Activated T-cell treated with anti-CD3 and anti-CD28 coated beads for 24 hours (primary cell): ENCODE measurements around the gene SPOUT1.
"Not testable (repeated sequence)": the region's sequence is repeated elsewhere in the genome, so short reads cannot be mapped to it uniquely, and the experiment has no call there.

ENCODE experiments used
- DNase-seq: peaks from one replicate; pipeline ENCODE4 v3.0.0-alpha.2; 2020; ENCODE audit warnings: low read depth

The SPOUT1 gene

DNA sequence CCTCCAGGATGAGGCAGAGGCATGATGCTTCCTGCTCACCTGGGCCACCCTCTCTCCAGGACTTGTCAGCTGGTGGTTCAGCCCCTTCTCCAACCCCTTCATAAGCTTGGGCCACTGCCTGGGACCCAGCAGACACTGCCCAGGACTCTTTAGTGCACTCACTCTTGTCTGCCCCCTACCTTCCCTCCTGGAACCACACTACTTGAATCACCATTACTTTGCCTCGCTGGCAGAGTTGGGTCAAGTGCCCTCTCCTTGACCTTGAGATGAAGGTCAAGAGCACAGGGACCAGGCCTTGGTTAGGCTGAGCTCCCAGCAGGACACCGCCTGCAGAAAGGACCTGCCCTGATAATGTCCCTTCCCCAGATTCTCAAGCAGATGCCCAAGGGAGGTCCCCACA is 19.8 kb downstream of the SPOUT1 start:
- no peak for DNase-seq

DNA sequence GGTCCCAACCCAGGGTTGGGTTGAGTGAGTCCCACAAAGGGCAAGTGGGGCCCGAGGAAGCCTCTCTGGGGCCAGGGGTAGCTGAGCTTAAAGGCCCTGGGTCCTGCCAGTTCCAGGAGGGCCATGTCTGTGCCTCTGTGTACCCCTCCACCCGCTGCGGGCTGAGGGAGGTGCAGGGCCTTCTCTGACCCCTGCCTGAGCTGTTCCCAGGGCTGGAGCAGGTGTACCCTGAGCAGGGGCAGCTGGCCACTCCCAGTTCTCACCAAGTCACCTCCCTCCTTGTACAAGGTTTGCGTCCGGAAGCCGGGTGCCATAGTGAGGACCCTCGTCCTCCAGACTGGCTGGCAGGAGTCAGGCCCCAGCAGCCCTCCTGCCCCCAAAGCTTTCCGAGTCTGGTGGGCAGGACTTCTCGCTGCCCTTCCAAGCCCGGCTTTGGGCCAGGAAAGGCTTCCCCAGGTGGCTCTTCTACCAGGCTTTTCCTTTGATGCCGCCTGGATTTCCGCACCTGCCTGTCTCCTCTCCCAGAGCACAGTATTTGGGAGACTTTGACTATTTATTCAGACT is 20.5 kb downstream of the SPOUT1 start:
- no peak for DNase-seq

DNA sequence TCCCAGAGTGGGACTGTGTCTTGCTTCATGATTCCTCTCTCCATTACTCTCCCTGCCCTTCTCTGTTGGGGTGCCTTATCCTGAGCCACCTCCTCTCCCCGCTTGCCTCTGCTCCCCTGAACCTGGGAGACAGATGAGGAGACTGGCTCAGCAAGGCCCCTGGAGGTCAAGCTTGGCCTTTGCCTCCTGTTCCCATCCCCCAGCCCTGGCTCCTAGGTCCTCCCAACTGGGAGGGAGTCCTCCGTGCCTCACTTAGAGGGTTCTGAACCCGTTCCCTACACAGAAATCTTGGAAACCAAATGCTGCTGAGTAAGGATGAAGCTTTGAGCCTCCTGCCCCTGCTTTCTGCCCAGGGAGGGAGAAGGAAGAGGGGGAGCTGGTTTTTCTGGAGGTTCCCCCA is 21.1 kb downstream of the SPOUT1 start:
- DNase-seq, result no peak

- no peak for DNase-seq
Measured at GRCh38 chr9:128807827-128808226, 21.8 kb downstream of the SPOUT1 start.

GRCh38 chr9:128805661-128806060 is 23.9 kb downstream of the SPOUT1 start:
- DNase-seq, result no peak

DNA sequence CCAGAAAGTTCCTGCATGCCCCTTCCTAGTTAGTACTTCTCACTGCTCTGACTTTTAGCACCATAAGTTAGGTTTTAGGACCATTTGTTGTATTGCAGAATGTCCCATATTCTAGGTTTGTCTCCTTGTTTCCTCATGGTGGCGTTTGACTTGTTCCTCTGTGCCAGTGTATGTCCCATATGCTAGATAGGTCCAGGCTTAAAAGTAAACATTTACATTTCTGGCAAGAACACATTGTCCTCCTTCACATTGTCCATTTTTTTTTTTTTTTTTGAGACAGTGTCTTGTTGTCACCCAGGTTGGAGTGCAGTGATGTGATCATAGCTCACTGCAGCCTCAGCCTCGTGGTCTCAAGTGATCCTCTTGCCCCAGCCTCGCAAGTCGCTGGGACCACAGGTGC is 27.1 kb downstream of the SPOUT1 start:
- no peak for DNase-seq

DNA sequence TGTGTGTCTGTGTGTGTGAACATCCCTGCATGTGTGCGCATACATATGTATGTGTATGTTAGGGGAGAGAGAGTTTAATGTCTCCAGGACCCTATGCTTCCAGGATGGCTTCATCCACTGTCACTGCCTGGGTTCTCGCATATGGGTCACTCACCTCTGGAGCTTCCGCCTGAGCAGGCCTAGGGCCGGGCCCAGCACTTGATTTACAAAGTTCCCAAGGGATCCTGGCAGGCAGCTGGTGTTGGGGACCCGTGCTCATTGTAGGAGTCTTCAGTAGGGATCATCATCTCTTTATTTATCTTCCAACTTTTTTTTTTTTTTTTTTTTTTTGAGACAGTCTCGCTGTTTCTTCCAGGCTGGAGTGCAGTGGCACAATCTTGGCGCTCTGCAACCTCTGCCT is 29.5 kb downstream of the SPOUT1 start:
- DNase-seq, result no peak

GRCh38 chr9:128798896-128799295 is 30.7 kb downstream of the SPOUT1 start:
- no peak for DNase-seq

GRCh38 chr9:128794961-128795360 is 34.6 kb downstream of the SPOUT1 start:
- DNase-seq, result not testable (repeated sequence)

DNA sequence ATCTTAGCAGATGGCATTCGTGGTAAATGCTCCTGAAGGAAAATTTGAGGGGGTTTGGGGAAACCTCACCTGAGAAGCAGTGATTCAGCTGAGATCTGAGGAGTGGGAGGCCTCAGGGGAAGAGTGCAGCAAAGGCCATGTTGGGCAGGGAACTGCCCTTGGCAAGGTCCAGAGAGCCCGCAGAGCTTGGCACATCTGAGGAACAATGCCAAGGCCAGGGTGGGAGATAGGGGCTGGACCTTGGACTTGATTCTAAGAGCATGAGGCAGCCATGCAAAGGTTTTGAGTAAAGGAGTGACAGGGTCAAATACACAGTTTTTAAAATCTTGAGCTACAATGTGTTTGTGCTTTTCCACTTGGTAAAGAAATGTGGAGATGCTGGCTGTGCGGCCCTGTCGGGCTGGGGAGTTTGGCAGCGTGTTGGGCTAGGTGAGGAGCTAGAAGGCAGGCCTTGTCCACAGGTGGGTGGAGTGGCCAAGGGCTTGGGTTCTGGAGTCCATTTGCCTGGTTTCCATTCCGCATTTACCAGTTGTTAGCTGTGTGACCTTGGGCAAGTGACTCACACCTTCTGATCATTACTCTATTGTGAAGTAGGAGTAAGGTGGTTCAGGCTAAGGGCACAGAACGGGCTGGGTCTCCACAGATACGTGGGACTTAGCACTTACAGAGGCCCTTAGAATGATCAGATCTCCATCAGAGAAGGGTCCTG is 36.5 kb downstream of the SPOUT1 start:
- no peak for DNase-seq

GRCh38 chr9:128792134-128792533 is 37.5 kb downstream of the SPOUT1 start:
- no peak for DNase-seq

DNA sequence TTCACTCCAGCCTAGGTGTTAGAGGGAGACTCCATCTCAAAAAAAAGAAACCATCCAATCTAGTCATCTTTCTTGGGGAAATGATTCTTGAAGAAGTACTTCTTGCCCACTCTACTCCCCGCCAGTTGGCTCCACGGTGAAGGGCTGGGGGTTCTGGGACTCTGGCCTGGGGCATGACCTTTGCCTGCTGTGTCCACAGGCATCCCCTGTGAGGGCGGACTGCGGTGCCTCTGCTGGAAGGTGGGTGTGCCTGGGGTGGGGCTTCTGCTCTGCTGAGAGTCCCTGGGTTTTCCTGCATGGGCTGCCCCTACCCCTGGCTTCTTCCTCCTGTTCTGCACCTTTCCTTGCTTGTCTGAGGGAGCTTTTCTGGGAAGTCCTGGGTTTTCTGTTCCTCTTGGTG is 39.1 kb downstream of the SPOUT1 start:
- DNase-seq, result no peak

DNA sequence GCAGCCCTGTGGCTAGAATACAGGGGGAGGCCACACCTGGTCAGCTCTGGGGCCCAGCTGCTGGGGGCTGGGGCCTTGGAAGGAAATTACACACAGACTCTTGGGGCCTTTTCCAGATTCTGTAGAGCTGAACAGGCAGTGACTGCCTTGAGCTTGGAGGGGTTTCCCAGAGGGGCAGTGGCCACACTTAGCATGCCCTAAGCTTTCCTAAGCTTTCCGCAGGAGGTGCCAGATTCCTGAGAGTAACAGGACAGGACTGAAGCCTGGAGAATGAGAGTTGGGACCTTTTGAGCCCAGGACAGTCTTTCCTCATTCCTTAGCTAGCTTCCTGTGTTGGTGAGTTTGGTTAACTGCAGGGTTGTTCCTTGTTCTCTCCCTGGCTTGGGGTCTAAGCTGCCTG is 41.1 kb downstream of the SPOUT1 start:
- no peak for DNase-seq

- no peak for DNase-seq
Measured at GRCh38 chr9:128787659-128788058, 41.9 kb downstream of the SPOUT1 start.

DNA sequence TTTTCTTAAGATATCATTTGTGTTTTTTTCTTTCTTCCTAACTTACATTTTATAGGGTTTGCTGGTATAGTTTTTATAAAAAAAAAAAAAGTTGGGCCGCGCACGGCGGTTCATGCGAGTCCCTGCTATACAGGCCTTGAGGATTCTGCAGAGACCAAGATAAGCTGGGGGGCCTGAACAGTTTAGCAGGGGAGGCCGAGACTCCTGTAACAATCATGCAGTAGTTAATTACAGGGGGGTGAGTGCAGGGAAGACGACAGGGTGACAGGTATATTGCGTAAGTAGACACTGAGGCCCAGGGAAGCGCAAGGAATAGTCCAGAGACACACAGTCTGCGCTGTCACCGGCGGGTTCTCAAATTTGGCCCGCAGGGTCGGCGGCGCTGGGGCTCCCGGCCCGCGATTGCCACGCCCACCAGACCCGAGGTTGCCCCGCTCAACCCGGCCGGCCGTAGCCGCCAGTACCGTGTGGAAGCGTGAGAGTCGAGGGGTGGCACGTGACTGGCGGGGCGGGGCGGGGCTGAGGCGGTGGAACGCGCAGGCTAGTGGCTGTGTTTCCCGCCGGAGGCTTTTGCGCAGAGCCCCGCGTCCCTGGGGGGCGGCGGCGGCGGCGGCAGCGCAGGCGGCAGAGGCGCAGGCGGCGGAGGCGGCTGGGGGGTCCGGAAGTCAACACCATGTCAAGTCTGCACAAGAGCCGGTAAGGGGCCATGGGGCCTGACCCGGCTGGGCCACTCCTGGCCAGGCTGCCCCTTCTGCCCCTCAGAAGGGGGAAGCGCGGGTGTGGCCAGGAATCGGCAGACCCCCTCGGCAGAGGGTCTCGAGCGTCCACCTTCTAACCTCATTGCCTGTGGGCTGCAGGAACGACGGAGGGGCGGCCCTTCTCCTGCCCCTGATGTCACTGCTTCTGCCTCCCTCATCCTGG is 42.7 kb downstream of the SPOUT1 start, which contains the start of gene TBC1D13:
TSS of gene TBC1D13 (plus strand) at position 573 of the 921 bp plus-strand sequence. CDS start at position 674, 101 bp downstream.
- peak; percentile 86 for DNase-seq

GRCh38 chr9:128785427-128785826 is 44.2 kb downstream of the SPOUT1 start:
- DNase-seq, result no peak

- DNase-seq, result no peak
Measured at GRCh38 chr9:128782669-128783068, 46.9 kb downstream of the SPOUT1 start.

DNA sequence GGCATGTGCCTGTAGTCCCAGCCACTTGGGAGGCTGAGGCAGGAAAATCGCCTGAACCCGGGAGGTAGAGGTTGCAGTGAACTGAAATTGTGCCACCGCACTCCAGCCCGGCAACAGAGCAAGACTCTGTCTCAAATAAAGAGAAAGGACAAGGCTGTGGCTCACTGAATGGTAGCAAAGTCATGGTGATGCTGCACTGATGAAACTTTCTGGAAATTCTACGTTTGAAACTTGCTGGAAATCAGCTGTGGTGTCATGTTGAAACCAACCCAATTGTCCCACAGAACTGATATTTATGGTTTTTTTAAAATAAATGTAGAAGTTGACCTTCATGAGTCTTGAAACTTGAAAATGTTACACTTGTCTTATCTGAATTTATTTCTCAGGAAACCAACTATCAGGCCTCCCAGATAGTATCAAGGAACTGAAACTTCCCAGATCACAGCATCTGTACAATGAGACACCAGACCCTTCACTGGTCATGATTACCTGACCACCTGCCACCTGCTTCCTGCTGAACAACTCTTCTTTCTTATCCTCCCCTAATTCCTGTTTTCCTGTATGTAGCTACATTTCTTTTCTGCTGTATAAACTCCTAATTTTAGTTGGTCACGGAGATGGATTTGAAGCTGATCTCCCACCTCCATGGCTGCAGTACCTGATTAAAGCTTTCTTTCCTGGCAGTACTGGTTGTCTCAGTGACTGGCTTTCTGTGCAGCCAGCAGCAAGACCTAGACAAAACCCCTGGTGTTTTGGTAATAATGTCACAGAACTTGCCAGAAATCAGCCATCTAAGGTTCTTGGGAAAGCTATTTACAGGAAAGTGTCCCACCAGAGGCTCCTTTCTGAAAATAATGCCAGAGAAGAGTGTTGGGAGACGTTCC is 48.2 kb downstream of the SPOUT1 start:
- DNase-seq, result no peak

GRCh38 chr9:128780093-128780492 is 49.5 kb downstream of the SPOUT1 start:
- DNase-seq, result not testable (repeated sequence)

DNA sequence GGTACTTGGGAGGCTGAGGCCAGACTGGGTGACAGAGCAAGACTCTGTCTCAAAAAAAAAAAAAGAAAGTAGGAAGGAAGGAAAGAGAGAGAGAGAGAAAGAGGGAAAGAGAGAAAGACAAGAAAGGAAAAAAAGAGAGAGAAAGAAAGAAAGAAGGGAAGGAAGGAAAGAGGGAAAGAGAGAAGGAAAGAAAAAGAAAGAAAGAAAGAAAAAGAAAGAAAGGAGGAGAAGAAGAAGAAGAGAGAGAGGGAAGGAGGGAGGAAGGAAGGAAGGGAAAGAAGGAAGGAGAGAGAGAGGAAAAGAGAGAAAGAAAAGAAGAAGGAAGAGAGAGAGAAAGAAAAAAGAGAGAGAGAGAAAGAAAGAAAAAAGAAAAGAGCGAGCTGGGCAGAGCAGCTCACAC is 54.8 kb downstream of the SPOUT1 start:
- no peak for DNase-seq

GRCh38 chr9:128773049-128773448 is 56.5 kb downstream of the SPOUT1 start:
- DNase-seq, result no peak
